ENCODE measurements around the gene SCN11A.

- TF ChIP-seq CTCF (IDR thresholded peaks at IDR 0.05) (no peak), POLR2A (IDR thresholded peaks at IDR 0.05) (no peak)
Measured at GRCh38 chr3:39099242-39099641, 47.5 kb upstream of the SCN11A start.

Measured in lower leg skin (tissue), 3 donors.